ENCODE measurements around the gene IDH3G. TPM values are rescaled to one million over a fixed set of nuclear protein-coding genes. Genes with fewer than 3 reads are reported as not detected.

The IDH3G gene
- total and polyA plus RNA-seq, 2 donors (not counting 3 experiments of a cell fraction or from before 2014, with no cell fraction given): 57.7 to 116 TPM

GRCh38 chrX:153813161-153813560, 19.0 kb upstream of the IDH3G start:
- CTCF ChIA-PET: no interaction called here
- dilution Hi-C loops (cut with MboI; ENCODE audit: extremely low pct_ligation_motif_present, low sequenced_read_pairs): no loop called here
- FAIRE-seq: no peak

More at GRCh38 chrX:153813161-153813560, 19.0 kb upstream of the IDH3G start:
- no peak overlapping the region for H3K9ac ChIP-seq (replicated peaks; ENCODE audit: extremely low read depth, insufficient read depth, low read length)
- H3K79me2 ChIP-seq (ENCODE audit: control insufficient read depth, insufficient read depth, low read length): no peaks in the 10 kb centered on the region
- DNase-seq (ENCODE audit: low read depth, low spot score): no peak
- no TSS peak for BruUV-seq (replicated peaks)
- H2AFZ ChIP-seq (ENCODE audit: low read depth, low read length): no peak overlapping the region
- POLR2A ChIA-PET: no interaction called here
- H3K4me3 ChIP-seq (replicated peaks in 1 of 3; ENCODE audit: insufficient read depth in 1 of 3, low read depth in 1 of 3, low read length in 3 of 3): no peak overlapping the region
- intact Hi-C loops (cut with micrococcal nuclease): loop anchor here (10.0 kb wide), 1 partner anchor 72 kb away; the partner anchor contains the start of gene L1CAM
- no peaks in the 10 kb centered on the region for H3K4me1 ChIP-seq (ENCODE audit: control insufficient read depth, extremely low read depth, insufficient read depth, low read length)
- no peak for TF ChIP-seq POLR2A (IDR thresholded peaks at IDR 0.05; ENCODE audit: low read depth, low read length)
- no peak for TF ChIP-seq MAX (IDR thresholded peaks at IDR 0.05; ENCODE audit: insufficient read depth, insufficient read length)
- TF ChIP-seq FOS (IDR thresholded peaks at IDR 0.05; ENCODE audit: borderline replicate concordance, insufficient read depth, low read length): no peak
- no peak for TF ChIP-seq CTCF (IDR thresholded peaks at IDR 0.05; ENCODE audit: extremely low read depth in 1 of 2, insufficient read depth in 1 of 2, low read depth in 1 of 2, low read length in 2 of 2)
- no peak for TF ChIP-seq POLR2AphosphoS5 (IDR thresholded peaks at IDR 0.05; ENCODE audit: insufficient read depth, low read depth, low read length)
- no peaks in the 10 kb centered on the region for H4K20me1 ChIP-seq (replicated peaks; ENCODE audit: control insufficient read depth, extremely low read depth, insufficient read depth, low read length)
- H3K9me3 ChIP-seq (replicated peaks; ENCODE audit: control insufficient read depth, insufficient read depth, low read length): no peaks in the 10 kb centered on the region
- H3K27ac ChIP-seq (ENCODE audit: insufficient read depth, low read depth, low read length): no peak overlapping the region
- no peaks in the 10 kb centered on the region for H3K9me1 ChIP-seq (replicated peaks; ENCODE audit: control insufficient read depth, extremely low read depth, insufficient read depth, low read length)
- H3K36me3 ChIP-seq (ENCODE audit: control insufficient read depth in 2 of 2, extremely low read depth in 1 of 2, insufficient read depth in 2 of 2, low read length in 2 of 2): no peaks in the 10 kb centered on the region
- H3K4me2 ChIP-seq (ENCODE audit: insufficient read depth, low read length): no peak overlapping the region
- peaks cover 0 to 2% of the 10 kb centered on the region in 2 experiments for H3K27me3 ChIP-seq (ENCODE audit: control insufficient read depth in 2 of 2, insufficient read depth in 2 of 2, low read length in 2 of 2)

Measured in endothelial cell of umbilical vein (primary cell).